Measurements from ENCODE around the gene P3H2. TPM values are rescaled to one million over a fixed set of nuclear protein-coding genes. Genes with fewer than 3 reads are reported as not detected.
A peak's percentile ranks its signal among the peaks of the same experiment; 100 is the strongest.

P3H2 gene
- total and polyA plus RNA-seq, 2 donors (not counting 1 experiment from before 2014, with no cell fraction given), result 20.5 to 21.6 TPM

GRCh38 chr3:190064112-190064511 is 56.6 kb downstream of the P3H2 start:
- H3K4me3 ChIP-seq (replicated peaks in 1 of 4; ENCODE audit: control extremely low read depth in 1 of 4, insufficient read depth in 1 of 4, low read depth in 3 of 4, low read length in 4 of 4), result no peak overlapping the region
- H3K4me2 ChIP-seq (ENCODE audit: extremely low read depth, insufficient read depth, low read length), result no peak overlapping the region
- no peak overlapping the region for H2AFZ ChIP-seq (ENCODE audit: low read length)
- no peak for TF ChIP-seq EZH2 (IDR thresholded peaks at IDR 0.05; ENCODE audit: low read length, missing control alignments)
- TF ChIP-seq CTCF (conservative IDR thresholded peaks at IDR 0.05 in 1 of 2, IDR thresholded peaks at IDR 0.05 in 1 of 2; ENCODE audit: low read depth in 1 of 2, low read length in 2 of 2), result no peak
- H3K4me1 ChIP-seq (ENCODE audit: control insufficient read depth, extremely low read depth, insufficient read depth, low read length), result peaks cover 6% of the 10 kb centered on the region
- H3K27me3 ChIP-seq (ENCODE audit: control insufficient read depth, insufficient read depth, low read length), result no peaks in the 10 kb centered on the region
- no peaks in the 10 kb centered on the region for H4K20me1 ChIP-seq (ENCODE audit: control insufficient read depth, extremely low read depth, insufficient read depth, low read length)
- DNase-seq (ENCODE audit: low read depth in 2 of 2), result peak; percentile 89 to 95
- H3K27ac ChIP-seq (ENCODE audit: insufficient read depth, low read length), result peak overlapping the region; percentile 37
- no peaks in the 10 kb centered on the region for H3K79me2 ChIP-seq (ENCODE audit: control insufficient read depth, insufficient read depth, low read length)
- no peaks in the 10 kb centered on the region for H3K9me3 ChIP-seq (ENCODE audit: control insufficient read depth, insufficient read depth, low read depth, low read length)
- no peak overlapping the region for H3K9ac ChIP-seq (ENCODE audit: insufficient read depth, low read length)
- H3K36me3 ChIP-seq (ENCODE audit: control insufficient read depth, insufficient read depth, low read length), result no peaks in the 10 kb centered on the region

- H3K27ac ChIP-seq (ENCODE audit: insufficient read depth, low read length), result no peak overlapping the region
- no peaks in the 10 kb centered on the region for H3K9me3 ChIP-seq (ENCODE audit: control insufficient read depth, insufficient read depth, low read depth, low read length)
- H3K79me2 ChIP-seq (ENCODE audit: control insufficient read depth, insufficient read depth, low read length), result no peaks in the 10 kb centered on the region
- DNase-seq (ENCODE audit: low read depth in 2 of 2), result no peak
- no peaks in the 10 kb centered on the region for H3K27me3 ChIP-seq (ENCODE audit: control insufficient read depth, insufficient read depth, low read length)
- no peak overlapping the region for H3K4me2 ChIP-seq (ENCODE audit: extremely low read depth, insufficient read depth, low read length)
- H3K4me1 ChIP-seq (ENCODE audit: control insufficient read depth, extremely low read depth, insufficient read depth, low read length), result peaks cover 11% of the 10 kb centered on the region
- no peak overlapping the region for H3K9ac ChIP-seq (ENCODE audit: insufficient read depth, low read length)
- no peaks in the 10 kb centered on the region for H4K20me1 ChIP-seq (ENCODE audit: control insufficient read depth, extremely low read depth, insufficient read depth, low read length)
- no peak overlapping the region for H3K4me3 ChIP-seq (replicated peaks in 1 of 4; ENCODE audit: control extremely low read depth in 1 of 4, insufficient read depth in 1 of 4, low read depth in 3 of 4, low read length in 4 of 4)
- H3K36me3 ChIP-seq (ENCODE audit: control insufficient read depth, insufficient read depth, low read length), result no peaks in the 10 kb centered on the region
- H2AFZ ChIP-seq (ENCODE audit: low read length), result no peak overlapping the region
- TF ChIP-seq CTCF (conservative IDR thresholded peaks at IDR 0.05 in 1 of 2, IDR thresholded peaks at IDR 0.05 in 1 of 2; ENCODE audit: low read depth in 1 of 2, low read length in 2 of 2), result no peak
- TF ChIP-seq EZH2 (IDR thresholded peaks at IDR 0.05; ENCODE audit: low read length, missing control alignments), result no peak
These were observed 57.2 kb downstream of the P3H2 start for GRCh38 chr3:190063490-190063889.

GRCh38 chr3:190060192-190060775 is 60.4 kb downstream of the P3H2 start:
- Histone ChIP-seq H3K4me2 (ENCODE audit: extremely low read depth, insufficient read depth, low read length) (no peak overlapping the region), H2AFZ (ENCODE audit: low read length) (no peak overlapping the region), H3K79me2 (ENCODE audit: control insufficient read depth, insufficient read depth, low read length) (no peaks in the 10 kb centered on the region), H3K9ac (ENCODE audit: insufficient read depth, low read length) (no peak overlapping the region), H3K36me3 (ENCODE audit: control insufficient read depth, insufficient read depth, low read length) (no peaks in the 10 kb centered on the region), H3K9me3 (ENCODE audit: control insufficient read depth, insufficient read depth, low read depth, low read length) (no peaks in the 10 kb centered on the region), H3K27ac (ENCODE audit: insufficient read depth, low read length) (no peak overlapping the region), H3K27me3 (ENCODE audit: control insufficient read depth, insufficient read depth, low read length) (no peaks in the 10 kb centered on the region), H3K4me3 (replicated peaks in 1 of 4; ENCODE audit: control extremely low read depth in 1 of 4, insufficient read depth in 1 of 4, low read depth in 3 of 4, low read length in 4 of 4) (no peak overlapping the region), H4K20me1 (ENCODE audit: control insufficient read depth, extremely low read depth, insufficient read depth, low read length) (no peaks in the 10 kb centered on the region), H3K4me1 (ENCODE audit: control insufficient read depth, extremely low read depth, insufficient read depth, low read length) (peaks cover 11% of the 10 kb centered on the region)
- DNase-seq (ENCODE audit: low read depth in 2 of 2), result no peak
- TF ChIP-seq CTCF (conservative IDR thresholded peaks at IDR 0.05 in 1 of 2, IDR thresholded peaks at IDR 0.05 in 1 of 2; ENCODE audit: low read depth in 1 of 2, low read length in 2 of 2), result no peak
- no peak for TF ChIP-seq EZH2 (IDR thresholded peaks at IDR 0.05; ENCODE audit: low read length, missing control alignments)
